ENCODE data around the gene IL19.

DNA sequence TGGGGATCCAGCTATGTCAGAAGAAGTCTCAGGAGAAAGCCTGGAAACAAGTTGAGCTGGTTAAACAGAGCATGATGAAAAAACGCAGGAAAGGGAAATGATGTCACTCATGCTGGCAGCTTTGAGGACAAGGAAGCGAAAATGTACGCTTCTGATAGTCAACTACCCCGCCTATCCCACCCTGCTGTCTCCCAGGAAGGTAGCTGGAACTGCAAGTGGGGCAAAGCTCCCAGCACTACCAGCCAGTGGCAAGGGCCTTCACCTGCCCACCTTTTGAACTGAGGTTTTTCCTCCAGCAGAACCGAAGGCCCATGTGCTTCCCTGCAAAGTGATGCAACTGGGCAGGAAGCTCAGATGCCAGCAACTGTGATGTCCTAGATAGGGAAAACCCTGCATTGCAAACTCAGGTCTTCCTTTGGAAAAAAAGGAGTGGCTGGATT lies 88.5 kb downstream of the IL19 start:
- TF ChIP-seq, protein P1, sequence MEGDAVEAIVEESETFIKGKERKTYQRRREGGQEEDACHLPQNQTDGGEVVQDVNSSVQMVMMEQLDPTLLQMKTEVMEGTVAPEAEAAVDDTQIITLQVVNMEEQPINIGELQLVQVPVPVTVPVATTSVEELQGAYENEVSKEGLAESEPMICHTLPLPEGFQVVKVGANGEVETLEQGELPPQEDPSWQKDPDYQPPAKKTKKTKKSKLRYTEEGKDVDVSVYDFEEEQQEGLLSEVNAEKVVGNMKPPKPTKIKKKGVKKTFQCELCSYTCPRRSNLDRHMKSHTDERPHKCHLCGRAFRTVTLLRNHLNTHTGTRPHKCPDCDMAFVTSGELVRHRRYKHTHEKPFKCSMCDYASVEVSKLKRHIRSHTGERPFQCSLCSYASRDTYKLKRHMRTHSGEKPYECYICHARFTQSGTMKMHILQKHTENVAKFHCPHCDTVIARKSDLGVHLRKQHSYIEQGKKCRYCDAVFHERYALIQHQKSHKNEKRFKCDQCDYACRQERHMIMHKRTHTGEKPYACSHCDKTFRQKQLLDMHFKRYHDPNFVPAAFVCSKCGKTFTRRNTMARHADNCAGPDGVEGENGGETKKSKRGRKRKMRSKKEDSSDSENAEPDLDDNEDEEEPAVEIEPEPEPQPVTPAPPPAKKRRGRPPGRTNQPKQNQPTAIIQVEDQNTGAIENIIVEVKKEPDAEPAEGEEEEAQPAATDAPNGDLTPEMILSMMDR (IDR thresholded peaks at IDR 0.05) = no peak
- no peak for TF ChIP-seq POLR2A (IDR thresholded peaks at IDR 0.05)

Data from Peyer's patch (tissue), 4 donors.